Right atrium auricular region (tissue), 2 donors: ENCODE results near the gene CACNA1C. TPM values are rescaled to one million over a fixed set of nuclear protein-coding genes. Genes with fewer than 3 reads are reported as not detected.

Experiments
- DNase-seq: peaks from one replicate; pipeline ENCODE4 v3.0.0-alpha.2; 2019; ENCODE audit warnings: low spot score
- H3K27ac ChIP-seq, 2 donors: fragments of 200-600 bp; sonication (generic); 1 replicate in 1 of 2; 2 replicates in 1 of 2; pipeline ENCODE4 v1.5.1; 2016 to 2019
- H3K27me3 ChIP-seq, 2 donors: fragments of 200-600 bp; sonication (generic); one replicate each; pipeline versions ENCODE4 v1.5.1 to v1.6.0; 2017 to 2019
- H3K36me3 ChIP-seq: fragments of 200-600 bp; sonication (generic); one replicate; pipeline ENCODE4 v1.5.1; 2016
- H3K4me1 ChIP-seq, 2 donors: fragments of 200-600 bp; sonication (generic); one replicate each; pipeline versions ENCODE4 v1.5.1 to v1.6.0; 2017 to 2019
- H3K4me3 ChIP-seq, 2 donors: fragments of 200-600 bp; sonication (generic); 1 replicate in 1 of 2; 2 replicates in 1 of 2; pipeline ENCODE4 v1.5.1; 2017 to 2019; ENCODE audit warnings: mild to moderate bottlenecking in 1 of 2, moderate library complexity in 1 of 2
- H3K9me3 ChIP-seq, 2 donors: fragments of 200-600 bp; sonication (generic); one replicate each; pipeline ENCODE4 v1.5.1; 2019
- total RNA-seq, 2 donors: library from RNA; depleted of rRNA; stranded (reverse); fragments of >200 nt; gene quantifications; one replicate each; pipeline ENCODE4 v1.1.0, GENCODE V29; 2016
- TF ChIP-seq, protein P1 (sequence below), 2 donors: fragments of 200-600 bp; sonication (generic); IDR thresholded peaks; one replicate each; pipeline ENCODE4 v1.5.1; 2019; ENCODE audit warnings: antibody characterized with exemption in 2 of 2

The CACNA1C gene
- total RNA-seq, 2 donors from 2014 or later, result 83.1 to 93.6 TPM

- H3K27ac ChIP-seq, result peak overlapping the region; percentile 28 to 70
- H3K36me3 ChIP-seq, result no peaks in the 10 kb centered on the region
- H3K4me3 ChIP-seq, result no peak overlapping the region
- H3K4me1 ChIP-seq, result peaks cover 0 to 55% of the 10 kb centered on the region in 2 donors
- H3K9me3 ChIP-seq, result no peaks in the 10 kb centered on the region
- no peak for DNase-seq
- H3K27me3 ChIP-seq, result no peaks in the 10 kb centered on the region
- TF ChIP-seq, protein P1, sequence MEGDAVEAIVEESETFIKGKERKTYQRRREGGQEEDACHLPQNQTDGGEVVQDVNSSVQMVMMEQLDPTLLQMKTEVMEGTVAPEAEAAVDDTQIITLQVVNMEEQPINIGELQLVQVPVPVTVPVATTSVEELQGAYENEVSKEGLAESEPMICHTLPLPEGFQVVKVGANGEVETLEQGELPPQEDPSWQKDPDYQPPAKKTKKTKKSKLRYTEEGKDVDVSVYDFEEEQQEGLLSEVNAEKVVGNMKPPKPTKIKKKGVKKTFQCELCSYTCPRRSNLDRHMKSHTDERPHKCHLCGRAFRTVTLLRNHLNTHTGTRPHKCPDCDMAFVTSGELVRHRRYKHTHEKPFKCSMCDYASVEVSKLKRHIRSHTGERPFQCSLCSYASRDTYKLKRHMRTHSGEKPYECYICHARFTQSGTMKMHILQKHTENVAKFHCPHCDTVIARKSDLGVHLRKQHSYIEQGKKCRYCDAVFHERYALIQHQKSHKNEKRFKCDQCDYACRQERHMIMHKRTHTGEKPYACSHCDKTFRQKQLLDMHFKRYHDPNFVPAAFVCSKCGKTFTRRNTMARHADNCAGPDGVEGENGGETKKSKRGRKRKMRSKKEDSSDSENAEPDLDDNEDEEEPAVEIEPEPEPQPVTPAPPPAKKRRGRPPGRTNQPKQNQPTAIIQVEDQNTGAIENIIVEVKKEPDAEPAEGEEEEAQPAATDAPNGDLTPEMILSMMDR (IDR thresholded peaks at IDR 0.05), result no peak
Measured at GRCh38 chr12:2385529-2385928, 332.7 kb downstream of the CACNA1C start.

DNA sequence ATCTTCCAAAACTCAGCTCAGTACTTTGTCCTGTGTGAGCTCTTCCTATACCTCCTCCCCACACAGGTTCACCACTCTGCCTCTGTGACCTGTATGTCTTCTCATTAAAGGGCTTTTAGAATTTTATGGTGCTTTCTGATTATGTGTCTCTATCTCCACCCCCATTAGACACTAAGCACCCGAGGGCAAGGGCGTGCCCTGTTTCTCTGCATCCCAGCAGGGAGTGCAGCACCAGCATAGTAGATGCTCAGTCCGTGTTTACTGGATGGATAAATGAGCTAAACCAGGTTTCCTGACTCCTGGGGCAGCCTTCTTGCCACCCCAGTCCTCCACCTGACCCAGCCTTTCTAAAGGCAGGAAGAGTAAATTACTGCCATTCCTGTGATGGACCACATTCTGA lies 333.8 kb downstream of the CACNA1C start:
- DNase-seq, result no peak
- Histone ChIP-seq H3K4me3 (no peak overlapping the region), H3K27me3 (no peaks in the 10 kb centered on the region), H3K27ac (no peak overlapping the region), H3K9me3 (no peaks in the 10 kb centered on the region), H3K4me1 (peaks cover 0 to 59% of the 10 kb centered on the region in 2 donors), H3K36me3 (no peaks in the 10 kb centered on the region)
- TF ChIP-seq, protein P1 (IDR thresholded peaks at IDR 0.05), result no peak

GRCh38 chr12:2387103-2387834 lies 334.5 kb downstream of the CACNA1C start:
- Histone ChIP-seq H3K4me1 (peaks cover 0 to 56% of the 10 kb centered on the region in 2 donors), H3K9me3 (no peaks in the 10 kb centered on the region), H3K36me3 (no peaks in the 10 kb centered on the region), H3K27me3 (no peaks in the 10 kb centered on the region), H3K4me3 (no peak overlapping the region), H3K27ac (no peak overlapping the region)
- no peak for DNase-seq
- TF ChIP-seq, protein P1 (IDR thresholded peaks at IDR 0.05), result no peak

GRCh38 chr12:2389079-2389790 lies 336.4 kb downstream of the CACNA1C start:
- H3K27me3 ChIP-seq, result no peaks in the 10 kb centered on the region
- no peaks in the 10 kb centered on the region for H3K36me3 ChIP-seq
- H3K27ac ChIP-seq, result no peak overlapping the region
- no peak overlapping the region for H3K4me3 ChIP-seq
- H3K9me3 ChIP-seq, result no peaks in the 10 kb centered on the region
- DNase-seq, result no peak
- TF ChIP-seq, protein P1 (IDR thresholded peaks at IDR 0.05), result no peak
- peaks cover 0 to 37% of the 10 kb centered on the region in 2 donors for H3K4me1 ChIP-seq

DNA sequence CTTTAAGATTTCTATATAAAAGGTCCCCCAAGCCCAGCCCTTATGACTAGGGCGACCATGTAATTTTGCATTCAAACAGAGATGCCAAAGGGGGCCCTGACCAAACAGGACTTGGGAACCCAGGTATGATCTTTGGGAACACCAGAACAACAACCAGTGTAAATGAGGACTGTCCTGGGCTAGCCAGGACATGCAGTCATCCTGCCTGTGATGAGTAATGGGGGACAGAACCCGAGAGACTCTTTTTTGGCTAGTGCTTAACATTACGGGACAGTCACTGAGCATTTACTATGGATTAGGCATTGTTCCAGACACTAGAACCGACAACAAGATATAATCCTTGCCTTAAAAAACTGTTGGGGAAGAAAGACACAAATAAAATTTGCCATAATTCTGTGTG lies 337.3 kb downstream of the CACNA1C start:
- no peaks in the 10 kb centered on the region for H3K27me3 ChIP-seq
- DNase-seq, result no peak
- no peak overlapping the region for H3K27ac ChIP-seq
- no peaks in the 10 kb centered on the region for H3K9me3 ChIP-seq
- H3K4me3 ChIP-seq, result no peak overlapping the region
- no peaks in the 10 kb centered on the region for H3K36me3 ChIP-seq
- TF ChIP-seq, protein P1 (IDR thresholded peaks at IDR 0.05), result no peak
- peaks cover 0 to 29% of the 10 kb centered on the region in 2 donors for H3K4me1 ChIP-seq
